ENCODE data around the gene SH3RF1. TPM values are rescaled to one million over a fixed set of nuclear protein-coding genes. Genes with fewer than 3 reads are reported as not detected.

The SH3RF1 gene
- total and polyA plus RNA-seq, 2 of the 8 experiments (the other 6 are each of a cell fraction or from before 2014, with no cell fraction given): 6.9 to 15.1 TPM

DNA sequence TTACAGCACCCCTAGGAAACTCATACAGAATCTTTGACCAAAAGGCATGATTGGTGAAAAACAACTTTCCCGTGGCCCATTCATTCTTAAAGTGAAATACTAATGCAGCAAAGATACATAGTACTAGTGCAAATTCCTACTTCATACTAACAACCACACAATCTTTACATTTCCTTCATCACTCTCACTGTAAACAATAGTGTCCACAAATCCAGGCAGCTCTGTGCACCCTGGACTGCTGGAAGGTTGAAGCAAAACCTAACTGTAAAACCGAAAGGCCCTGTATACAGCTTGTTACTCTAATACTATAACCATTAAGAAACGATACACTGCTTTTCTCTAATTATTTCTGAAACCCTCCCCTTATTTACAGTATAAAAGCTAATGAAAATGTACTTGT is 82.6 kb downstream of the SH3RF1 start:
- H2BK5ac ChIP-seq (ENCODE audit: low read depth, low read length): no peak overlapping the region
- no peak overlapping the region for H2BK20ac ChIP-seq (ENCODE audit: low read length)
- peaks cover 0 to 3% (median 0%) of the 10 kb centered on the region in 4 experiments; a peak in 2 of 7 replicates for H3K4me1 ChIP-seq (replicated peaks in 1 of 4; ENCODE audit: control insufficient read depth in 3 of 4, insufficient read depth in 4 of 4, low read length in 3 of 4)
- peaks cover 0 to 6% of the 10 kb centered on the region in 2 experiments; a peak in 1 of 4 replicates for H3K79me2 ChIP-seq (ENCODE audit: control insufficient read depth in 1 of 2, insufficient read depth in 2 of 2, low read length in 2 of 2)
- H2BK15ac ChIP-seq (ENCODE audit: low read length): no peak overlapping the region
- ChIA-PET POLR2A (ENCODE audit: partially characterized antibody) (no interaction called here), CTCF (ENCODE audit: partially characterized antibody) (interaction anchor here (1.4 kb wide), 2 partner anchors 10 to 305 kb away, joined by 3 read pairs; no protein-coding TSS in a partner anchor)
- H2BK12ac ChIP-seq (ENCODE audit: low read depth, low read length): no peak overlapping the region
- no peak overlapping the region for H3K4me3 ChIP-seq (ENCODE audit: extremely low read depth in 1 of 4, insufficient read depth in 2 of 4, low read depth in 3 of 4, low read length in 4 of 4)
- 79% methylated on average over 3 of the region's 3 CpGs; no CpG with 5 or more reads in 1 of the 2 experiments for WGBS, 2 experiments (ENCODE audit: extremely low coverage in 1 of 2, insufficient coverage in 1 of 2, insufficient read length in 1 of 2, insufficient replicate concordance in 2 of 2, low coverage in 1 of 2, low lambda C conversion rate in 2 of 2, missing lambda C conversion rate in 1 of 2)
- no peak overlapping the region for H3K18ac ChIP-seq (ENCODE audit: extremely low read depth, low read length)
- H3K9me3 ChIP-seq (ENCODE audit: insufficient read depth in 2 of 2, low read depth in 1 of 2, low read length in 1 of 2): no peaks in the 10 kb centered on the region
- H2BK120ac ChIP-seq (replicated peaks; ENCODE audit: low read depth, low read length): no peak overlapping the region
- H3K23ac ChIP-seq (ENCODE audit: insufficient read length): no peak overlapping the region
- no peaks in the 10 kb centered on the region for H3K36me3 ChIP-seq (ENCODE audit: control insufficient read depth in 2 of 4, insufficient read depth in 4 of 4, low read length in 3 of 4)
- H2AFZ ChIP-seq (ENCODE audit: low read length): no peak overlapping the region
- H3K23me2 ChIP-seq (ENCODE audit: low read depth, low read length): no peaks in the 10 kb centered on the region
- no peak overlapping the region for H4K8ac ChIP-seq (ENCODE audit: extremely low read depth, insufficient read depth, low read length)
- H3K14ac ChIP-seq (ENCODE audit: insufficient read length): no peak overlapping the region
- H3K9ac ChIP-seq (replicated peaks in 1 of 4; ENCODE audit: extremely low read depth in 1 of 4, low read depth in 3 of 4, low read length in 3 of 4): no peak overlapping the region
- no peak for FAIRE-seq
- H3K4me2 ChIP-seq (ENCODE audit: insufficient read depth in 1 of 2, low read depth in 2 of 2, low read length in 2 of 2): no peak overlapping the region
- H4K5ac ChIP-seq (ENCODE audit: insufficient read length, low read depth, low read length): no peak overlapping the region
- H3K4ac ChIP-seq (replicated peaks; ENCODE audit: insufficient read length, low read depth, low read length): no peak overlapping the region
- H4K20me1 ChIP-seq (replicated peaks in 1 of 2; ENCODE audit: control insufficient read depth in 1 of 2, insufficient read depth in 2 of 2, low read length in 2 of 2): no peaks in the 10 kb centered on the region
- H3K27me3 ChIP-seq (replicated peaks in 1 of 4; ENCODE audit: control insufficient read depth in 3 of 4, extremely low read depth in 1 of 4, insufficient read depth in 3 of 4, low read length in 3 of 4): no peaks in the 10 kb centered on the region
- H3K79me1 ChIP-seq (ENCODE audit: low read depth, low read length): no peaks in the 10 kb centered on the region; the same call in none of the 2 replicates
- no peak overlapping the region for H2AK5ac ChIP-seq (ENCODE audit: low read depth, low read length)
- H4K91ac ChIP-seq (replicated peaks; ENCODE audit: insufficient read length, low read length): no peak overlapping the region
- no peak overlapping the region for H3K56ac ChIP-seq (replicated peaks; ENCODE audit: insufficient read length, low read depth, low read length)
- DNase-seq (ENCODE audit: low read depth in 1 of 2, low spot score in 2 of 2): no peak
- no peak overlapping the region for H3K27ac ChIP-seq (ENCODE audit: low read depth, low read length)
- TF ChIP-seq TBP (IDR thresholded peaks at IDR 0.05; ENCODE audit: low read depth, low read length): no peak
- TF ChIP-seq SAP30 (IDR thresholded peaks at IDR 0.05; ENCODE audit: insufficient read depth, insufficient replicate concordance, low read length): no peak
- no peak for TF ChIP-seq EZH2 (IDR thresholded peaks at IDR 0.05; ENCODE audit: low read depth, low read length, severe bottlenecking)
- no peak for TF ChIP-seq CBX8 (IDR thresholded peaks at IDR 0.05; ENCODE audit: borderline replicate concordance, low read depth, low read length)
- no peak for TF ChIP-seq SUZ12 (IDR thresholded peaks at IDR 0.05; ENCODE audit: low read length)
- TF ChIP-seq, protein P1, sequence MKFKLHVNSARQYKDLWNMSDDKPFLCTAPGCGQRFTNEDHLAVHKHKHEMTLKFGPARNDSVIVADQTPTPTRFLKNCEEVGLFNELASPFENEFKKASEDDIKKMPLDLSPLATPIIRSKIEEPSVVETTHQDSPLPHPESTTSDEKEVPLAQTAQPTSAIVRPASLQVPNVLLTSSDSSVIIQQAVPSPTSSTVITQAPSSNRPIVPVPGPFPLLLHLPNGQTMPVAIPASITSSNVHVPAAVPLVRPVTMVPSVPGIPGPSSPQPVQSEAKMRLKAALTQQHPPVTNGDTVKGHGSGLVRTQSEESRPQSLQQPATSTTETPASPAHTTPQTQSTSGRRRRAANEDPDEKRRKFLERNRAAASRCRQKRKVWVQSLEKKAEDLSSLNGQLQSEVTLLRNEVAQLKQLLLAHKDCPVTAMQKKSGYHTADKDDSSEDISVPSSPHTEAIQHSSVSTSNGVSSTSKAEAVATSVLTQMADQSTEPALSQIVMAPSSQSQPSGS (IDR thresholded peaks at IDR 0.05; ENCODE audit: low read length): no peak
- TF ChIP-seq RNF2 (IDR thresholded peaks at IDR 0.05; ENCODE audit: borderline replicate concordance, low read depth, low read length, missing control alignments, poor library complexity, severe bottlenecking): no peak
- no peak for TF ChIP-seq RXRA (IDR thresholded peaks at IDR 0.05; ENCODE audit: insufficient read depth, low read depth, low read length)
- TF ChIP-seq YY1 (IDR thresholded peaks at IDR 0.05; ENCODE audit: low read depth, low read length): no peak
- no peak for TF ChIP-seq RAD21 (IDR thresholded peaks at IDR 0.05 in 1 of 2, conservative IDR thresholded peaks at IDR 0.05 in 1 of 2; ENCODE audit: low read depth in 2 of 2, low read length in 2 of 2)
